NCI-H2107 treated with DMSO at 0.1 percent for 48 hours (cell line): ENCODE measurements around the gene NRG4.
"Not testable (repeated sequence)": the region's sequence is repeated elsewhere in the genome, so short reads cannot be mapped to it uniquely, and the experiment has no call there.

ENCODE experiments used
- DNase-seq: peaks from one replicate; lab custom pipeline; 2025; ENCODE audit not compliant: unreplicated experiment; lab: John Stamatoyannopoulos, UW

The NRG4 gene

DNA sequence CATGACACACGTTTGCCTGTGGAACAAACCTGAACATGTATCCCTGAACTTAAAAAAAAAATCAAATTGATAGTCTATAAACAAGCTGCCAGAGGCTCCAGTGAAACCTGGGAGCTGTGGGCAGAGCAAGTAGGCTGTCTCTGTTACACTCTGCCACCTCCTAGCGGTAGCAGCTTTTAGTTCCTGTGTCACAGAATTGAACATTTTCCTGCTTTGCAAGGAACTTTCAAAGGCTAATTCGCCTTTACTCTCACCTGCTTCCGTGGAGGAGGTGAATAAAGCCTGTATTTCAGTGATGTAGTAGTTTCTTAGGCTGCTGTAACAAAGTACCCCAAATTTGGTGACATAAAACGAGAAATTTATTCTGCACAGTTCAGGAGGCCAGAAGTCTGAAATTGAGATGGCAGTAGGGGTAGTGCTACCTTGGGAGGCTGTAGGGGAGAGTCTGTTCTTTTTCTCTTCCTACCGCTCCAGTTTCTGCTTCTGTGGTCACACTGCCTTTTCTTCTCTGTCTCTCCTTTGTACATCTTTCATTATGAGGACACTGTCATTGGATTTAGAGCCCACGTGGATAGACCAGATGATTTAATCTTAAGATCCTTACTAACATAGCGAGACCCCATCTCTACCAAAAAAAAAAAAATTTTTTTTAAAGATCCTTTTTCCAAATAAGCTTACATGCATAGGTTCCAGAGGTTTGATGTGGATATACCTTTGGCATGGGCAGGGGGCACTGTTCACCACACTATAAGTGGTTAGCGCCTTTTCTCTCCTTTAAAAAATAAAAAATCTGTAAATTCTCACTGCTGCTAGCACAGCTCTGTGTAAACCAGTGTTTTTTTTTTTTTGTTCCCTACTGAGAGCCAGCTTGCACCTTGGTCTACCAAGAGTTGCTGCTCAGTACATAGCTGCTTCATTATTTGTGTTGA, 83.3 kb downstream of the NRG4 start:
- DNase-seq = no peak

DNA sequence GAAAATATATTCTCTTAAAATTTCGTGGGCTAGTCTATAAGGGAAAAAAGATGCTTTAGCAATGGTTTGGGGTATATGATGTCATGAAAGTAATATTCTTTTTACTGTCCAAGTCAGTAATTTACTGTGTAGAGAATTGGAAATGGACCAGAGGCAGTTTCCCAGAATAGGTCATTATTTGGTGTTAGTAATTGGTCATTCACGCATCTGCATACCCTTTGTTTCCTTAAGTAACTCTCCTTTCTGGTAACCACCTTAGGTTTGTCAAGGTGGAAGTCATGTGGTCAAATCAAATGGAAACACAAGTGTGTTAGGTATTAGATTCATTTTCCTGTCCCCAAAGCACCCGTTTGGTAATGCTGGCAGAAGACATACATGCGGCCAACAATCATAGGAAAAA, 84.6 kb downstream of the NRG4 start:
- no peak for DNase-seq

DNA sequence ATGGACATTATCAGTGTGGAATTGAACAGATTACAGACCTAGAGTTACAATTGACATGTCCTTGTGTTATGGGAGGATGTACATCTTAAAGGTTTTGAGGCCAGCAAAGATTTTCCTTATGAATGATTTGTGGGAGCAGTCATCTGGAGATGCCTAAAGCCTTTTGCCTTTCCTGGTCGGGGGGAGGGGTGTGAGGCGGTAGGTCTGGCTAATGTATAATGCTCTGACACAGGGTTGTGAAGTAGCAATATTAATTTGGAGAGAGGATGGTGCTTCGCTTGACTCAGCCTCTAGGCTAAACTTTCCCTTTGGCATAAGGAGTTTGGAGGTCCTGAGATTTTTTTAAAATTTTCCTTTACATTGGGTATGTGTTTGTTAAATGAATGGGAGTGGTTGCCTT, 85.3 kb downstream of the NRG4 start:
- no peak for DNase-seq

DNA sequence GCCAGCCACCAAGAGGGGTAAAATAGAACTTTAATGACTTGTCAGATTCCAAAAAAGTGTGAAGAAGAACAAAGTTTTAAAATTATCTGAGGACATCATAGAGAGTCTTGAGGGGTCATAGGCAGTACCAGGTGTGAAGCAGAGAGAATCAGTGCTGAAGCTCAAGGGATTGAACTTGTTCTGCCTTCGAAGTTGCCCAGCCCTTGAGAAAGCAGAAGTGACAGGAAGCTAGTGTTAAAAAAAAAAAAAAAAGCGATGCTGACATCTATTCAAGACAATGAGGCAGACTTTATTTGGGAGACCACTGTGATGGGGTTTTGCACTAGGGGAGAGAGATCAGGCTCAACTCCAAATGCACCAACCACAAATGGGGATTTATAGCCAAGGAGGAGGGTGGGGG, 86.8 kb downstream of the NRG4 start:
- DNase-seq = no peak

GRCh38 chr15:75924576-75924975, 87.6 kb downstream of the NRG4 start:
- no peak for DNase-seq

DNA sequence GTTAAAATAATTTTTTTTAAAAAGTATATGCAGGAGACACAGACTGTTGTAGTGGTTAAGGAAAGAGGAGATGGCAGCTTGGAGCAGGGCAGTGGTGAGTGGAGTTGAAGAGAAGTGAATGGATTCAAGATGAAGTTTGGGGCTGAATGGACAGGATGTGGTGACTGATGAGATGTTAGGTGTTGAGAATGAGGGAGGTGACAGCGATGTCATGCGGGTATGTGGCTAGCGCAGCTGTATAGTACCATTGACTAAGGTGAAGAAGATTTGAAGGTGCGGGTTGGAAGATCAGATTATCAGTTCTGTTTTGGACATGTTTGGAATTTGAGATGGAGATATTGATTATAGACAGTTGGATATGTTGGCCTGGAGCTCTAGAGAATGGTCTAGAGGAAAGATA, 88.5 kb downstream of the NRG4 start:
- no peak for DNase-seq

DNA sequence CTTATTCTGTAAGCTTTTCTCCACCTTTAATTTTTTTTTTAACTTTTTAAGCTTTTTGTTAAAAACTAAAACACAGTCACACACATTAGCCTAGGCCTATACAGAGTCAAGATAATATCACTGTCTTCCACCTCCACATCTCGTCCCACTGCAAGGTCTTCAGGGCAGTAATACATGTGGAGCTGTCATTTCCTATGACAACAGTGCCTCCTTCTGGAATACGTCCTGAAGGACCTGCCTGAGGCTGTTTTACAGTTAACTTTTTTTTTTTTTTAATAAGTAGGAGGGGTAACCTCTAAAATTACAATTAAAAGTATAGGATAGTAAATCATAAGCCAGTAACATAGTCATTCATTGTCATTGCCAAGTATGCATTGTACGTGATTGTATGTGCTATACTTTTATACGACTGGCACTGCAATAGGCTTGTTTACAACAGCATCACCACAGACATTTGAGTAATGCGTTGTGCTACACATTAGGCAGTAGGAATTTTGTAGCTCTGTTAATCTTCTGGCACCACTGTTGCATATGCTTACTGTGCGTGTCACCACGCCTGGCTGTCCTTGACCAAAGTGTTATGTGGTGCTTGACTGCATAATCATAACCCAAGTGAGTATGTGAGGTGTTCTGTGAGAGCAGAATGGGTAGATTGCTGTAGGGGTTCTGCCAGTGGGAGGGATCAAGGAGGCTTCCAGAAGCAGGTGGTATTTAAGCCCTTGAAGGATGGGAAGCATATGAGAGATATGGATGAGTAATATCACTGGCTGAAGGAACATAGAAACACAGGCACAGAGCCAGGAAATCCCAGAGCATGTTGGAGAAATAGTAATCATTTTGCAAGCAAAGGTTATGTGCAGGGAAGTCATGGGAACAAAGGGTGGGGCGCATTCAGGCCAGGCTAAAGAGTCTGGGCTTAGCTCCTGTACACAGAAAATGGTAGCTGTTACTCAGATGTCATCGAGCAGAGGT, 90.2 kb downstream of the NRG4 start:
- DNase-seq = no peak

DNA sequence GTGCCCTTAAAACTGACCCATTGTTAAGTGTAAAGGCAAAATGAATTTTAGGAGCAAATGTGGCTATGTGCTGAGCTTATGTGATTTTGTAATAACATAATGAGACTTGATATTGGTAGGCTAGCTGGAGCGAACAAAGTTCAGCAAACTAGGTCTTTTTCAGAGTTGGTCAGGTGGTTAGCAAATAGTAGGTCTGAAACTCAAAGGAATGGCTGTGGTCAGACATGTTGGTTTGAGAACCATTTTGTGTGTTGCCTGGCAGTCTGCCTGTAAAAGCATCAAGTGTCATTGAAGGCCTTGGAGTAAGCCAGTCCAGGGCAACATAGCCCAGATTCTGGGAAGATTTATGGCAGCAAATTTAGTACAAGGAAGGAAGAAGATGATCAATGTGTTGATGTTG, 92.1 kb downstream of the NRG4 start:
- no peak for DNase-seq

DNA sequence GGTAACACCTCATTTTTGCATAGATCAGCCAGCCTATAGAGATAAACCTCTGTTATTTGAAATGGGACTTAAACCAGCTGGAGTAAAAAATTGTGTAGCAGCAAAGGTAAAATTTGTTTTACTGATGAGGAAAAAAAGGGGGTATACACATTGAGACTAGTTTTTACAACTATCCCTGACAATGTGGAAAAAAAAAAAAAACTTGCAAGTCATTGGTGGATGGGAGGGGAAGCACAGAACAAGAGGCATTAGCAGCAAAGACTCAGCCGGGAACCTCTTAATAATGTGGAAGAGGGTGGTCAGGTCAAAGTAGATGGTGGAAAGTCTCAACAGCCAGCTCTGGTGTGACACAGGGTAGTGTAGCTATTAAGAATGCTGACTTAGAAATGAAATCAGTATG, 94.1 kb downstream of the NRG4 start:
- DNase-seq = no peak

DNA sequence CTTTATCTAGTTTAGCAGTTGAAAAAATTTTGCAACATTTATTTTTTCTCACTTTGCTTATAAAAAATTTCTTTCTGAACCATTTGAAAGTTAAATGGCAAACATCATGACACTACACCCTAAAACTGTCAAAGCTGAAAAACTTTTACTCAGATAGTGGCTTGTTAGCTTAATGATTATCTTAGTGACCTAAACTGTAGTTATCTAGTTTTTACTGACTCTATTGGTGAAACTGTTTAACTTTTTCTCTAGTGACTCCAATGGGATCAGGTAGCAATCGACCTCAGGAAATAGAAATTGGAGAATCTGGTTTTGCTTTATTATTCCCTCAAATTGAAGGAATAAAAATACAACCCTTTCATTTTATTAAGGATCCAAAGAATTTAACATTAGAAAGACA, 95.2 kb downstream of the NRG4 start:
- no peak for DNase-seq

GRCh38 chr15:75910355-75910754, 101.9 kb downstream of the NRG4 start:
- DNase-seq = not testable (repeated sequence)

DNA sequence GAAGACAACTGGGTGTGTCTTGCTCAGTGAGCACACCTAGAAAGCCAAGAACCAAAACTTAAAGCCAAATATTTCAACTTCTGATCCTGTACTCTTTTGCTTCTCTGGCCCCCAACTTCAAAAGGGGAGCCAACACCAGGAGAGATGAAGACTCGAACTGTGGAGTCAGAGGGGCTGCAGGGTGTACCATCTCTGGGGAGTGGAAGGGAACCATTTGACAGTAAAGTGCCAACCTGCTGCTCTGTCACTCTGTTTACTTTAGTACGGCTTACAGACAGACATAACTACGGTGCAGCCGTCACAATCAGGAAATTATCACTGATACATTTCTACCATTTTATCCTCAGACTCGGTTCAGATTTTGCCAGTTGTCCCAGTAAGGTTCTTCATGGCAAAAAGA, 107.0 kb downstream of the NRG4 start:
- DNase-seq = no peak

GRCh38 chr15:75903331-75904239, 108.6 kb downstream of the NRG4 start, which contains the start of gene FBXO22:
Gene FBXO22 (plus strand): TSS chr15:75903878. CDS start chr15:75903964, 86 bp downstream.
- DNase-seq = peak; percentile 46

DNA sequence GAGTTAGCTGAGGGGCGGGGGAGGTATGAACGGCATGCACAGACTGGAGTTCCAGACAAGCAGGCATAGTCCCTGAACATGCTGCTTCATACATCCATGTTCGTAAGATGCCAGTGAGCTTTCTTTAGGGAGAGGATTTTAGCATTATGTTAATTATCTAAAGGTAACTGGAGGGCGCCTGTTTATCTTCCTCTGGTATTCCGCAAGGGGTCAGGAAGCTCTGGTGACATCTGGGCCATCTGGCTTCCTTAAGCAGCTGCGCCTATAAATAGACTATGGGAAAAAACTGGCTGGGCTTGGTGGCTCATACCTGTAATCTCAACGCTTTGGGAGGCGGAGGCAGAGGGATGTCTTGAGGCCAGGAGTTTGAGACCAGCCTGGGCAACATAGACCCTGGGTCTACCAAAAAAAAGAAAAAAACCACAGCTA, 110.1 kb downstream of the NRG4 start:
- DNase-seq = no peak

DNA sequence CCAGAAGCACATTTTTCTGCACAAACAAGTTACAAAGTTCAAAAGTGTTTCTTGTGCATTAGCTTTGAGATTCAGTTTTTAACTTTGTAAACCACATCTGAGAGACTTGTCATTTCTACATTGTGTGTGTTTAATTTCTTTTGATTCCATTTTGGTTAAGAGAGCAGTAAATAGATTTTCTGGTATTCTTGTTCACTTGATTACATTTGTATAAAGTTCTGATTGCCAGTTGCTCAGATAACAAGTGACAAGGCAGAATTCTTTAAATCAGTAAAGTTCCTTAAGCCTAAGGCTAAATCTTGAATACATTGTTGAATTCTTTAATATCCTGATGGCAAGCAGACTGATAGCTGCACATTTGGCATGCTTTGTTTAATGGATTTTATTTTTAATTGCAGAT, 111.6 kb downstream of the NRG4 start:
- no peak for DNase-seq

DNA sequence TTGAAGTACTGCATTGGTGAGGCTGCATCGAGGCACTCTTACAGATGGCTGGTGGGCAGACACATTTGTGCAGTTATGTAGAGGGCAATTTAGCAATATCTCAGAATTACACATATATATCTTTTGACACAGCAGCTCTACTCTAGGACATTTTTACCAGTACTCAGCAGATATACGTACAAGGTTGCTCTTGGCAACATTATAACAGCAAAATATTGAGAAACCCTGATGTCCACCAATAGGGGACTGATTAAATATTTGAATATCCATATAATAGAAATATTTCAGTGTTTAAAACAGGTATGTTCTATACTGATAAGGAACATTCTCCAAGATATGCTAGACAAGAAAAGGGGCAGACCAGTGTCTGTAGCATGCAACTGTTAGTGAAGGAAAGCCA, 116.5 kb downstream of the NRG4 start:
- DNase-seq = no peak

- DNase-seq = no peak
Observed at GRCh38 chr15:75891895-75892294, 120.3 kb downstream of the NRG4 start.
